Measurements from ENCODE around the gene RBBP8.

RBBP8 gene

GRCh38 chr18:22999647-23000046, 66.5 kb downstream of the RBBP8 start:
- no peak for DNase-seq (ENCODE audit: low spot score)

- peak; percentile 8 for DNase-seq (ENCODE audit: low spot score)
Observed at GRCh38 chr18:23003289-23003688, 70.2 kb downstream of the RBBP8 start.

- no peak for DNase-seq (ENCODE audit: low spot score)
Observed at GRCh38 chr18:23012249-23012648, 79.1 kb downstream of the RBBP8 start.

GRCh38 chr18:23020555-23021294, 87.6 kb downstream of the RBBP8 start:
- DNase-seq (ENCODE audit: low spot score) = no peak

- DNase-seq (ENCODE audit: low spot score) = no peak
Observed at GRCh38 chr18:23021623-23022022, 88.5 kb downstream of the RBBP8 start.

GRCh38 chr18:23032030-23032582, 99.0 kb downstream of the RBBP8 start:
- no peak for DNase-seq (ENCODE audit: low spot score)

GRCh38 chr18:23033056-23033455, 99.9 kb downstream of the RBBP8 start:
- DNase-seq (ENCODE audit: low spot score) = no peak

GRCh38 chr18:23036660-23037201, 103.6 kb downstream of the RBBP8 start:
- no peak for DNase-seq (ENCODE audit: low spot score)

DNA sequence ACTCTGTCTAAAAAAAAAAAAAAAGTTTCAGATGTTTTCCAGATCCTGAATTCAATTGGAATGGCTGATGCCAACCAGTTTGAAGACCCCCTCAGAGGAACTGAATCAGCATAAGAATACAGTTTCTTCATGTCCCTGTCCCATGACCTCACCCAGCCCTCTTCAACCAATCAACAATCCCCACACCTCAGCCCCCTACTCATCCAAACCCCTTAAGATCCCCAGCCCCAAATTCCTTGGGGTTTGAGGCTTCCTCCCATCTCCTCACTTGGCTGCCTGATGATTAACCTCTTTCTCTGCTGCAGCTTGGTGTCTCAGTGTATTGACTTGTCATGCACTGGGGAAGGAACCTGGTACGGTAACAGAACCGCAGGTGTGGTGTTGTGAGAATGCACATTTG, 104.5 kb downstream of the RBBP8 start:
- no peak for DNase-seq (ENCODE audit: low spot score)

DNA sequence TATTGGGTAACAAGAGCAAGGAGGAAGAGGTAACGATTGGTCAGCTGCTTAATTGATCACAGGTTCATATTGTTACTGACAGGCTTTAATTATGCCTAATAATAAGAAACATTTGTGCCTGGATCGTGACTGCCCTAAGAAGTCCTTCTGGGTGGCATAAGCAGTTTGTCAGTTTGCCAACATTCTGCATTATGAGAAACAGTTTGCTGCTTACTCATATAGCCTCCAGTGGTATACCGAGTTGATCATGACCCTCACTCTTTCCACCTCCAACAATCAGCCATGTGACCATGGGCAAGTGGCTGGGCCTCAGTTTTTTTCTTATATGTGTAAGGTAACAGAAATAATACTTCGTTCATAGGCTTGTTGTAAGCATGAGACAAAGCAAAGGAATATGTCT, 105.6 kb downstream of the RBBP8 start:
- DNase-seq (ENCODE audit: low spot score) = no peak

- no peak for DNase-seq (ENCODE audit: low spot score)
Observed at GRCh38 chr18:23042133-23042532, 109.0 kb downstream of the RBBP8 start.

- DNase-seq (ENCODE audit: low spot score) = no peak
Observed at GRCh38 chr18:23043803-23044376, 110.8 kb downstream of the RBBP8 start.

DNA sequence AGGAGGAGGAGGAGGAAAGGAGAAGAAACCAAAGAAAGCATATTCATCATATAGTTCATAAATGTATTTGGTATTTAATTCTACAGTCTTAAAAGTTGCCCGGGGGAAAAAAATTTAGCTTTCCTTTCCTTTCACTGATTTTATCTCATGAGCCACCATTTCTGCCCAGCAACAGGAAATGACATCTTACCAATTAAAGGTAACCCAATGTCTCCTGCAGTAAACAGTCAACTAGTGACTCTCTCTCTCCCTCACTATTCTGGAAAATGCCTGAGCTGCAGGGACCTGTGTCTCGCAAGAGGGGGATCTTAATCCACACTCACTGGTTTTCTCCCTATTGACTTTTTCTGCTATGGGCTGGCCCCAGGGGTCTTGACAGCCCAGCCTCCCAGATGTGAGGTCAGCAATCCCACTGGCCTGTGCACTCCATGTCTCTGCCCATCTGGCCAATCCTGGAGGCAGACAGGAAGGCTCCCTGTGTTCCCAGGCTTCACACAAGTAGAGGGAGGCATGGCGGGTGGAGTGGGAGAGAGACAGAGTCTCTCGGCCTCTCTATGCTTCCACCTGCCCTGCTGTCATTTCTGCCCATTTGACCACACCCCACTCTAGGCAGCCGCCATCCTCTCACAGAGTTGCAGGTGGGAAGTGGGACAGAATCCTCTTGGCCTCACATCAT, 116.7 kb downstream of the RBBP8 start:
- DNase-seq (ENCODE audit: low spot score) = no peak

GRCh38 chr18:23053776-23054457, 120.8 kb downstream of the RBBP8 start:
- no peak for DNase-seq (ENCODE audit: low spot score)

DNA sequence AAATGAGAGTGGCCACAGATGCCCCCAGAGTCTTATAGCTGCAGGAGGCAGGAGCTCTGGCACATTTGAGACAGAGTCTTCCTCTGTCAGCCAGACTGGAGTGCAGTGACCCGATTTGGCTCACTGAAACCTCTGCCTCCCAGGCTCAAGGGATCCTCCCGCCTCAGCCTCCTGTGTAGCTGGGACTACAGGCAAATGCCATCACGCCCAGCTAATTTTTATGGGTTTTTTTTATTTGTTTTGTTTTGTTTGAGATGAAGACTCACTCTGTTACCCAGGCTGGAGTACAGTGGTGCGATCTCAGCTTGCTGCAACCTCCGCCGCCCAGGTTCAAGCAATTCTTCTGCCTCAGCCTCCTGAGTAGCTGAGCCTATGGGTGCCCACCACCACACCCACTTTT, 121.4 kb downstream of the RBBP8 start:
- no peak for DNase-seq (ENCODE audit: low spot score)

DNA sequence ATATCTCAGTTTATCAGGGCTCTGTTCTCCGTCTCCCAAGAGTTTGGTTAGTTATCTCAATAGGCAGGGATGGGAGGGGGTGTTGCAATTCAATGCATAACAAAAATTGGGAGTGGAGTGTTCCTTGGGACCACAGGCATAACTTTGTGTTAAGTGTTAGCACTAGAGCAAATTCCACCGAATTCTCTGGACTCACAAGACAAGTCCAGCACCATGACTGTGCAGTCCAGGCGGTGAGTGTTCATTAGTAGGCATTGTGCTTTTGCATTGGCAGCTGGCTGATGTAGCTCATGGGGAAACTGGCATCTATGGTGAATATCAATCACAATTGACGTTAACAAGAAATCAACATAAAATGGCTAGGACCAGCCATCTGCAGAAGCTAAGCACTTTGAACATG, 123.2 kb downstream of the RBBP8 start:
- DNase-seq (ENCODE audit: low spot score) = no peak

GRCh38 chr18:23057096-23057495, 124.0 kb downstream of the RBBP8 start:
- no peak for DNase-seq (ENCODE audit: low spot score)

DNA sequence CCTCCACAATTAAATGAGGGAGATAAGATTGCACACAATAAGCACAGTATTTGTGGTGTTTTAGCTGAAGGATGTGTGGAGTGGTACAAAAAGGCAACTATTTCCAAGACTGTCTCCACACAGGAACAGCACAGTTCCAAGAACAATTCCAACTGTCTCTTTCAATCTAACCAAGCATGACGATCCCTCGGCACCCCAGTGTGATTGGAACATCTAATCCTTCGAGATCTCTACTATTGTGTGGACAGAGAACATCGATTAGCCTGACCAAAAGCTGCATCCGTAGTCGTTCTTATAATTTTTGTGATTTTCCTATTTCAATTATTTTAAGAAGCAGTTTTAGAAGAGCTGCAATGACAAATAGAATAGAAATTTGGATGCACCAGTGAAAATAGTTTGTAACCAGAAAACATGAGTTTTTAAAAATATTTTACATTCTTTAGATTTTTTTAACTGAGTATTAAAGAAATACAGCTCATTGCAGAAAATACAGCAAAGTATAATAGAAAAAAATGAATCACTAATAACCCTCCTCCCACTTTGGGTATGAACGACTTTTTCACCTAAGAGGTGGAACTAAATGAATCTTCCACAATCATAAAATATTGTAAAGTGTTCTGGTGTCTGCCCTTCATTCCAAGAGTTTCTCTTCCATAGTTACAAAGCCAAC, 125.8 kb downstream of the RBBP8 start:
- DNase-seq (ENCODE audit: low spot score) = no peak

DNA sequence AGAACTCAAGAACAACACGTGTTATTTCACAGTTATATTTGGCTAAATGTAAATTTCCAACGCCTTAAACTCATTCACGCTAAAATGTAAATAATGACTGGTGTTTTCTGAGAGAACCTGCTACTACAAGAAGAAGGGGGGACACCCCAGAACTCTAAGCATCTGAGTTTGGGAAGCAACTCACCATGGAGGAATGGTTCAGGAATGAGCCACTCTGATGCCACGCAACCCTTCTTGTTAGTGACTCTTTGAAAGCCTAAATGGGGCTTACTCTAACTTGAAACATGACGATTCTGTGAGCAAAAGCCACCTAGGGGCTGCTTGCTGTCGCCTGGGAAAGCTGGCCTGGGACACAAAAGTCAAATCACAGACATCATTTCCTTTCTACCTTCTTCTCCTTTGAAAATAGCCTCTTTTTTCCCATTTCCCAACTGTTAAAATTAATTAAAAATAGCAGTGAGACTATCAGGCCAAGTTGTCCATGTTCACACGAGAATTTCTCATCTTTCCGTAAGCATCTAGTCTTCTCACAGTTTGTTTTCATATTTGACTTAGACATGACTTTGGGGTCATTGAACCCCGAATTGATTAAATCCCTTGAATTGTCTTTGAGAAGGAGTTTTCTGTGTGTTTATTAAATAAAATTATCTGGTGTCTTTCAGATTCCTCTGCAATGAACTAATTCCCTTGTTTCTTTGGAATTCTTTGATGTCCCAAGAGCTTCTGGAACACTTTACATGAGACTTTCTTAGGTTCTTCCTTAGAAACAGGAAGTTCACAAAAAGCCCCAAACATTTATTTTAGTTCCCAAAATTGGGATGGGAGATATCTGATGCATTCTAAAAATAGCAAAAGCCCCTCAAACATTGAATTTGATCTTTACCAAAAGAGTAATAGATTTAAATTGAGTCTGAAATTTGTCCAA, 126.7 kb downstream of the RBBP8 start:
- DNase-seq (ENCODE audit: low spot score) = no peak

- DNase-seq (ENCODE audit: low spot score) = no peak
Observed at GRCh38 chr18:23062011-23062410, 128.9 kb downstream of the RBBP8 start.

- DNase-seq (ENCODE audit: low spot score) = no peak
Observed at GRCh38 chr18:23063502-23063901, 130.4 kb downstream of the RBBP8 start.

Measured in HuH-7.5 (cell line).